ENCODE results near the gene ZNF883.

The ZNF883 gene

DNA sequence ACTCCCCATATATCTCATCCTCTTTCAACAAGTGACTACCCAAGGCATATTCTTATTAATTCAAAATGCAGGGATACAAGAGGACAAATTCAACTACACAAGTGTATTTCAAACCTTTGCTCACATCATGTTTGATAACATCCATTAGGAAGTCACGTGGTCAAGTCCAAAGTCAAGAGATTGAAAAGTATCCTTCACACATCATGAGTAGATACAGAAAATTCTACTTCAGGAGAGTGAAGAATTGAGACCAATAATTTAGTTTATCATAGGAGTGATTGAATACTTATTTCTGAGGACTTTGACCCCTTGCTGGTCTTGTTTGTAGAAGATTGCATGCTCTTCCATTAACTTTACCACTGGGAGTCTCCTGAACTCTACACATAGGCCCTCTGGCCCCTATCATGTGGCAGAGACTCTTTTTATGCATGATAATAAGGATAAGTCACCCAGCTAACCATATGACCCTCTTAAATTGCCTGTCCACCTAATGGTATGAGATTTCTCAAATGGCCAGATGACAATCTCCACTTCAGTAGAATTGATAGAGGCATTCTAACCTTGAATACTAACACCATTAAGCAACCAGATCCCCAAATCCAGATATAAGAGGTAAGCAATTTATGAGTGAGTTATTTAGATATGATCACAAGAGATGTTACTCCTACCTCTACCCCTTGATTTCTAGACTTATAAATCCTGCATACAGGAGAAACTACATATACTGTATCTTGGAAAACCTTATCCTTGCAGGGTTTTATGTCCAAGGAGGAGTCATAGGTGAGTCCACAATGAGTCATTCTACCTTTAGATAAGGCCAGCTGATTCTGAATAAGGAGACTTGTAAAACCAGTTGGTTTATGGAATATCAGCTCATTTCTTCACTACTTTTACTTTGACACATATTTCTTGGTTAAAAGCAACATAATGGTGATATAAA is 94.7 kb downstream of the ZNF883 start:
- no peak for DNase-seq

- DNase-seq, result no peak
Observed at GRCh38 chr9:112914524-112914923, 97.5 kb downstream of the ZNF883 start.

GRCh38 chr9:112913326-112913725 is 98.7 kb downstream of the ZNF883 start:
- no peak for DNase-seq

DNA sequence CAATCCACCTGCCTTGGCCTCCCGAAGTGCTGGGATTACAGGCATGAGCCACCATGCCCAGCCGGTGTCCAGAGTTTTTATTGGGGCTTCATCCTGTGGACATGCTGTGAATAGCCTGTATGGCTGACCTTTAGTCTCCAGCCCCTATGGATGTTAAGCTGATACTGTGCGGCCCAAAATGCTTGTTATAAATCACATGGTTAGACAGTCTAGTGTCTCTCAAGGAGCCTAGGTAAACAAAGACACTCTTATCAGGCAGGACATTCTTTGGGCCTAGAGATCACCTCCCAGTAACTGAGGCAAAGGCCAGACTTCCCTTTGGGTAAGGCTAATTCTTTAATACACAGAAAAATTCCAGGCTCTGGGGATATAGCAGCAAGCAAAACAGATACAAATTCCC is 99.4 kb downstream of the ZNF883 start:
- no peak for DNase-seq

GRCh38 chr9:112911736-112912135 is 100.3 kb downstream of the ZNF883 start:
- DNase-seq, result no peak

Data from T-helper 9 cell (primary cell).